ENCODE results near the gene IGF2BP2. TPM values are rescaled to one million over a fixed set of nuclear protein-coding genes. Genes with fewer than 3 reads are reported as not detected.

The IGF2BP2 gene
- total RNA-seq, 1 experiment from 2014 or later = 135 TPM

DNA sequence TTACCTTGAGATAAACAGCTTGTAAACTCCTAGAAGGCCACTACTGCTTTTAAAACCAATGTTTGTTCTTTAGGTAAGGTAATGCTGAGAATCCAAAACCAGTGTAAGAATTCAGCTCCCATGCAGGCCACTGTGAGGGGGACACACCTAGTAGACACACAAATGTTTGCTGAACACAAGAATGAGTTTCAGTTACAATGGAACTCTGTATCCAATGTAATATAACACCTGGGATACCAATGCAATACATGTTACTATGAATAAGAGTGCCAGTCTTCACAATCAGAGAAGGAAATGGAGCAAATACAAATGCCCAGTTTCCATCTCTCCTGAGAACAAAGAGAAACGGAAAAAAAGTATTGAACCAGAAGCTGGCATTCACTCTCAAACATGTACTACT lies 65.9 kb downstream of the IGF2BP2 start:
- H3K79me2 ChIP-seq (ENCODE audit: insufficient read depth, low read length) = peaks cover 100% of the 10 kb centered on the region
- H3K27me3 ChIP-seq (ENCODE audit: insufficient read depth, low read length) = no peaks in the 10 kb centered on the region
- intact Hi-C loops (cut with micrococcal nuclease) = no loop called here
- H3K4me3 ChIP-seq (replicated peaks in 1 of 2; ENCODE audit: low read depth in 1 of 2, low read length in 2 of 2) = no peak overlapping the region
- H3K9me3 ChIP-seq (ENCODE audit: control insufficient read depth in 1 of 2, insufficient read depth in 1 of 2, low read depth in 1 of 2, low read length in 2 of 2) = no peaks in the 10 kb centered on the region
- TF ChIP-seq RAD21 (IDR thresholded peaks at IDR 0.05; ENCODE audit: low read depth) (peak; percentile 8; the same call in 1 of the 2 replicates), EGR1 (IDR thresholded peaks at IDR 0.05; ENCODE audit: low read depth) (no peak), ZFX (IDR thresholded peaks at IDR 0.05) (no peak)
- ChIA-PET POLR2A (no interaction called here), CTCF (interaction anchor here (0.9 to 1.5 kb wide), 2 partner anchors 10 to 98 kb away, joined by 3 to 6 read pairs; no protein-coding TSS in a partner anchor), RAD21 (ENCODE audit: low non-redundant PET in 1 of 2, low total read pairs in 2 of 2, uncharacterized antibody in 2 of 2, unreplicated experiment in 2 of 2) (no interaction called here)
- peak overlapping the region; percentile 44; the same call in 1 of the 2 replicates for H3K4me2 ChIP-seq (ENCODE audit: low read length)
- H4K20me1 ChIP-seq (ENCODE audit: insufficient read depth) = peaks cover 39% of the 10 kb centered on the region; the same call in 1 of the 2 replicates
- DNase-seq (ENCODE audit: low read depth, low spot score) = no peak
- no peak overlapping the region for H3K27ac ChIP-seq (ENCODE audit: low read depth, low read length)
- ATAC-seq = no peak
- no peak overlapping the region for H2AFZ ChIP-seq (ENCODE audit: low read depth, low read length, poor library complexity, severe bottlenecking)
- H3K9ac ChIP-seq (ENCODE audit: low read length) = no peak overlapping the region
- BruUV-seq (replicated peaks) = no TSS peak
- 0 out of 4 replicates have a peak, but pooled peaks cover 0 to 3% of the 10 kb centered on the region in 2 experiments for H3K36me3 ChIP-seq (ENCODE audit: control insufficient read depth in 1 of 2, insufficient read depth in 2 of 2, low read length in 2 of 2)
- H3K9me2 ChIP-seq (ENCODE audit: insufficient read depth) = no peaks in the 10 kb centered on the region
- H3K4me1 ChIP-seq (ENCODE audit: control insufficient read depth in 1 of 2, insufficient read depth in 2 of 2, low read length in 2 of 2) = peaks cover 31 to 58% of the 10 kb centered on the region in 2 experiments

DNA sequence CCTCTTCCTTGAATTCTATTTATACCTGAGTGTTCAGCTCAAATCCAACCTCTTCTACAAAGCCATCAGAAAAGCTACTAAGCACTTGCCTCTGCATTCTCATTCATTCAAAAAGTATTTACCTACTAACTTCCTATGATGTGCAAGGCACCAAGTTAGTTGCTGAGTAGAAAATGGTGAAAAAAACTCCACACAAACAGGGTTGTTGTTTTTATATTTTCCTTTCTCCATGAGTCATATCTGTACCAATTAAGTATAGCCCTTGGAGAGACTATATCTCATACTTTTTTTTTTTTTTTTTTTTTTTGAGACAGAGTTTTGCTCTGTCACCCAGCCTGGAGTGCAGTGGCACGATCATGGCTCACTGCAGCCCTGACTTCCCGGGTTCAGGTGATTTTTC lies 67.7 kb downstream of the IGF2BP2 start:
- Histone ChIP-seq H3K4me2 (ENCODE audit: low read length) (peak overlapping the region; percentile 44), H3K4me1 (ENCODE audit: control insufficient read depth in 1 of 2, insufficient read depth in 2 of 2, low read length in 2 of 2) (peaks cover 31 to 55% of the 10 kb centered on the region in 2 experiments), H3K36me3 (ENCODE audit: control insufficient read depth in 1 of 2, insufficient read depth in 2 of 2, low read length in 2 of 2) (0 out of 4 replicates have a peak, but pooled peaks cover 0 to 3% of the 10 kb centered on the region in 2 experiments), H3K27ac (ENCODE audit: low read depth, low read length) (no peak overlapping the region), H3K9ac (ENCODE audit: low read length) (no peak overlapping the region), H4K20me1 (ENCODE audit: insufficient read depth) (peaks cover 33% of the 10 kb centered on the region; the same call in 1 of the 2 replicates), H2AFZ (ENCODE audit: low read depth, low read length, poor library complexity, severe bottlenecking) (no peak overlapping the region), H3K27me3 (ENCODE audit: insufficient read depth, low read length) (no peaks in the 10 kb centered on the region), H3K9me2 (ENCODE audit: insufficient read depth) (no peaks in the 10 kb centered on the region), H3K4me3 (replicated peaks in 1 of 2; ENCODE audit: low read depth in 1 of 2, low read length in 2 of 2) (no peak overlapping the region), H3K79me2 (ENCODE audit: insufficient read depth, low read length) (peaks cover 99% of the 10 kb centered on the region), H3K9me3 (ENCODE audit: control insufficient read depth in 1 of 2, insufficient read depth in 1 of 2, low read depth in 1 of 2, low read length in 2 of 2) (no peaks in the 10 kb centered on the region)
- no TSS peak for BruUV-seq (replicated peaks)
- no peak for TF ChIP-seq CEBPB (IDR thresholded peaks at IDR 0.05; ENCODE audit: low read depth)
- TF ChIP-seq, protein P1, sequence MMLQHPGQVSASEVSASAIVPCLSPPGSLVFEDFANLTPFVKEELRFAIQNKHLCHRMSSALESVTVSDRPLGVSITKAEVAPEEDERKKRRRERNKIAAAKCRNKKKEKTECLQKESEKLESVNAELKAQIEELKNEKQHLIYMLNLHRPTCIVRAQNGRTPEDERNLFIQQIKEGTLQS (IDR thresholded peaks at IDR 0.05) = no peak
- TF ChIP-seq ZFX (IDR thresholded peaks at IDR 0.05) = no peak
- TF ChIP-seq, protein P2, sequence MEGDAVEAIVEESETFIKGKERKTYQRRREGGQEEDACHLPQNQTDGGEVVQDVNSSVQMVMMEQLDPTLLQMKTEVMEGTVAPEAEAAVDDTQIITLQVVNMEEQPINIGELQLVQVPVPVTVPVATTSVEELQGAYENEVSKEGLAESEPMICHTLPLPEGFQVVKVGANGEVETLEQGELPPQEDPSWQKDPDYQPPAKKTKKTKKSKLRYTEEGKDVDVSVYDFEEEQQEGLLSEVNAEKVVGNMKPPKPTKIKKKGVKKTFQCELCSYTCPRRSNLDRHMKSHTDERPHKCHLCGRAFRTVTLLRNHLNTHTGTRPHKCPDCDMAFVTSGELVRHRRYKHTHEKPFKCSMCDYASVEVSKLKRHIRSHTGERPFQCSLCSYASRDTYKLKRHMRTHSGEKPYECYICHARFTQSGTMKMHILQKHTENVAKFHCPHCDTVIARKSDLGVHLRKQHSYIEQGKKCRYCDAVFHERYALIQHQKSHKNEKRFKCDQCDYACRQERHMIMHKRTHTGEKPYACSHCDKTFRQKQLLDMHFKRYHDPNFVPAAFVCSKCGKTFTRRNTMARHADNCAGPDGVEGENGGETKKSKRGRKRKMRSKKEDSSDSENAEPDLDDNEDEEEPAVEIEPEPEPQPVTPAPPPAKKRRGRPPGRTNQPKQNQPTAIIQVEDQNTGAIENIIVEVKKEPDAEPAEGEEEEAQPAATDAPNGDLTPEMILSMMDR (IDR thresholded peaks at IDR 0.05 in 2 of 3, conservative IDR thresholded peaks at IDR 0.05 in 1 of 3; ENCODE audit: borderline replicate concordance in 1 of 3, insufficient read depth in 1 of 3, low read depth in 2 of 3, low read length in 2 of 3) = no peak
- TF ChIP-seq, protein P3, sequence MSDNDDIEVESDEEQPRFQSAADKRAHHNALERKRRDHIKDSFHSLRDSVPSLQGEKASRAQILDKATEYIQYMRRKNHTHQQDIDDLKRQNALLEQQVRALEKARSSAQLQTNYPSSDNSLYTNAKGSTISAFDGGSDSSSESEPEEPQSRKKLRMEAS (IDR thresholded peaks at IDR 0.05) = no peak
- TF ChIP-seq TCF7L2 (IDR thresholded peaks at IDR 0.05; ENCODE audit: borderline replicate concordance, extremely low read depth, insufficient read depth, insufficient read length) = no peak
- no peak for TF ChIP-seq EZH2 (IDR thresholded peaks at IDR 0.05)
- TF ChIP-seq EZH2phosphoT487 (IDR thresholded peaks at IDR 0.05; ENCODE audit: borderline replicate concordance) = no peak
- TF ChIP-seq EGR1 (IDR thresholded peaks at IDR 0.05; ENCODE audit: low read depth) = no peak
- no peak for TF ChIP-seq SRF (IDR thresholded peaks at IDR 0.05; ENCODE audit: low read depth)
- TF ChIP-seq, protein P4, sequence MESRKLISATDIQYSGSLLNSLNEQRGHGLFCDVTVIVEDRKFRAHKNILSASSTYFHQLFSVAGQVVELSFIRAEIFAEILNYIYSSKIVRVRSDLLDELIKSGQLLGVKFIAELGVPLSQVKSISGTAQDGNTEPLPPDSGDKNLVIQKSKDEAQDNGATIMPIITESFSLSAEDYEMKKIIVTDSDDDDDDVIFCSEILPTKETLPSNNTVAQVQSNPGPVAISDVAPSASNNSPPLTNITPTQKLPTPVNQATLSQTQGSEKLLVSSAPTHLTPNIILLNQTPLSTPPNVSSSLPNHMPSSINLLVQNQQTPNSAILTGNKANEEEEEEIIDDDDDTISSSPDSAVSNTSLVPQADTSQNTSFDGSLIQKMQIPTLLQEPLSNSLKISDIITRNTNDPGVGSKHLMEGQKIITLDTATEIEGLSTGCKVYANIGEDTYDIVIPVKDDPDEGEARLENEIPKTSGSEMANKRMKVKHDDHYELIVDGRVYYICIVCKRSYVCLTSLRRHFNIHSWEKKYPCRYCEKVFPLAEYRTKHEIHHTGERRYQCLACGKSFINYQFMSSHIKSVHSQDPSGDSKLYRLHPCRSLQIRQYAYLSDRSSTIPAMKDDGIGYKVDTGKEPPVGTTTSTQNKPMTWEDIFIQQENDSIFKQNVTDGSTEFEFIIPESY (IDR thresholded peaks at IDR 0.05; ENCODE audit: extremely low read depth, insufficient replicate concordance, low read length) = no peak
- DNase-seq (ENCODE audit: low read depth, low spot score) (no peak), ATAC-seq (no peak)
- POLR2A ChIA-PET = interaction anchor here (0.7 kb wide), 1 partner anchor 490 kb away, joined by 3 read pairs; no protein-coding TSS in a partner anchor
- intact Hi-C loops (cut with micrococcal nuclease) = no loop called here
- CTCF ChIA-PET = no interaction called here
- RAD21 ChIA-PET (ENCODE audit: low non-redundant PET in 1 of 2, low total read pairs in 2 of 2, uncharacterized antibody in 2 of 2, unreplicated experiment in 2 of 2) = no interaction called here

Data from HCT116 (cell line).